ENCODE data around the gene HSPA1A. TPM values are rescaled to one million over a fixed set of nuclear protein-coding genes. Genes with fewer than 3 reads are reported as not detected.

Gene HSPA1A
- total and polyA plus RNA-seq, 9 of the 15 experiments (the other 6 are each of a cell fraction or from before 2014, with no cell fraction given), result 2.2 to 273 (median 107) TPM

DNA sequence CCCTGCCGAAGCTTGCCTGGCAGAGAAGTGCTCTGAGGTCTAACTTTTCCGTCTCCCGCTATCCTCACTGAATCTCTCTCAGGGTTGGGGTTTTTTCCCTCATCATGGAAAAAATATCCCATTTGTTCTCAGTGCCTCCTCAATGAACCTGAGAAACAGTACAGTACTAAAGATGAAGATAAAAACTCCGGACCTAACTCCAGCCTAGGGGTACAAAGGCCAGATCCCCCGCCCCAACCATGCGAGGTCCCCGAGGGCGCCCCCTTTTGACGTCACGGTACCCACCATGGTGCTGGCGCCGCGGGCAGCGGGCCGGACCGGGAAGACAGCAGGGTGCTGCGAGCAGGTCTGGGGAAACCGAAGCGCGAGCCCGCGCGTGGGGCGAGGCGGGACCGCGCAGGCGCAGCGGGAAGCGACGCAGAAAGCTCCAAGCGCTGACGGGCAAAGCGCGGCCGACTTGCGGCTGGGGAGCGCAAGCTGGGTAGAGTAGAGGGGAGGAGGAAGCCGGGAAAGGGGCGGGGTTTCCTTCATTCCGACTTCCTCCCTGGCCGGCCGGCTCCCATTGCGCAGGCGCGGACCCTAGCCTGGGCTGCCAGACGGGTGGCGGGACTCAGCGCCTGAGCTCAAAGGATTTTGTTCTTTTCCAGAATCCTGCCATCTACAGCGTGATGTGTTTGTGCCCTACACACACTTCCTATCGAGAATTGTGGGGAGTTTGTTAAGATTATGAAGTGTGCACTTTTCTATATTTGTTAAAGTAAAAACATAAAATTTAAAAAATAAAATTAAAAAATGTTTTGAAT lies 8.7 kb upstream of the HSPA1A start, which contains the start of gene LSM2 (continued):
- TF ChIP-seq, protein P1, sequence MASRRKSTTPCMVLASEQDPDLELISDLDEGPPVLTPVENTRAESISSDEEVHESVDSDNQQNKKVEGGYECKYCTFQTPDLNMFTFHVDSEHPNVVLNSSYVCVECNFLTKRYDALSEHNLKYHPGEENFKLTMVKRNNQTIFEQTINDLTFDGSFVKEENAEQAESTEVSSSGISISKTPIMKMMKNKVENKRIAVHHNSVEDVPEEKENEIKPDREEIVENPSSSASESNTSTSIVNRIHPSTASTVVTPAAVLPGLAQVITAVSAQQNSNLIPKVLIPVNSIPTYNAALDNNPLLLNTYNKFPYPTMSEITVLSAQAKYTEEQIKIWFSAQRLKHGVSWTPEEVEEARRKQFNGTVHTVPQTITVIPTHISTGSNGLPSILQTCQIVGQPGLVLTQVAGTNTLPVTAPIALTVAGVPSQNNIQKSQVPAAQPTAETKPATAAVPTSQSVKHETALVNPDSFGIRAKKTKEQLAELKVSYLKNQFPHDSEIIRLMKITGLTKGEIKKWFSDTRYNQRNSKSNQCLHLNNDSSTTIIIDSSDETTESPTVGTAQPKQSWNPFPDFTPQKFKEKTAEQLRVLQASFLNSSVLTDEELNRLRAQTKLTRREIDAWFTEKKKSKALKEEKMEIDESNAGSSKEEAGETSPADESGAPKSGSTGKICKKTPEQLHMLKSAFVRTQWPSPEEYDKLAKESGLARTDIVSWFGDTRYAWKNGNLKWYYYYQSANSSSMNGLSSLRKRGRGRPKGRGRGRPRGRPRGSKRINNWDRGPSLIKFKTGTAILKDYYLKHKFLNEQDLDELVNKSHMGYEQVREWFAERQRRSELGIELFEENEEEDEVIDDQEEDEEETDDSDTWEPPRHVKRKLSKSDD (conservative IDR thresholded peaks at IDR 0.05; ENCODE audit: low read length), result peak; percentile 83; the same call in 1 of the 2 replicates
- TF ChIP-seq TSC22D4 (tag; IDR thresholded peaks at IDR 0.05) (no peak), FIP1L1 (IDR thresholded peaks at IDR 0.05; ENCODE audit: low read depth, low read length, poor library complexity, severe bottlenecking) (peak; percentile 89), PRPF4 (IDR thresholded peaks at IDR 0.05; ENCODE audit: insufficient read depth, low read depth, low read length, poor library complexity, severe bottlenecking) (no peak), CBX1 (IDR thresholded peaks at IDR 0.05; ENCODE audit: low read depth) (peak; percentile 91; the same call in 1 of the 2 replicates), GTF2E2 (tag; IDR thresholded peaks at IDR 0.05) (0 out of 2 replicates have a peak, but pooled peaks have one; percentile 6), TEAD2 (tag; IDR thresholded peaks at IDR 0.05) (0 out of 2 replicates have a peak, but pooled peaks have one; percentile 25), GATA2 (CRISPR knock-in tag; IDR thresholded peaks at IDR 0.05) (0 out of 2 replicates have a peak, but pooled peaks have one; percentile 34), ESRRA (IDR thresholded peaks at IDR 0.05; ENCODE audit: borderline replicate concordance, low read depth) (peak; percentile 81), SIX5 (IDR thresholded peaks at IDR 0.05; ENCODE audit: borderline replicate concordance in 1 of 2, insufficient read depth in 1 of 2, low read depth in 1 of 2, low read length in 2 of 2) (no peak; a peak in 1 of 4 replicates)
- TF ChIP-seq, protein P2, sequence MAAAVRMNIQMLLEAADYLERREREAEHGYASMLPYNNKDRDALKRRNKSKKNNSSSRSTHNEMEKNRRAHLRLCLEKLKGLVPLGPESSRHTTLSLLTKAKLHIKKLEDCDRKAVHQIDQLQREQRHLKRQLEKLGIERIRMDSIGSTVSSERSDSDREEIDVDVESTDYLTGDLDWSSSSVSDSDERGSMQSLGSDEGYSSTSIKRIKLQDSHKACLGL (CRISPR knock-in tag; IDR thresholded peaks at IDR 0.05; ENCODE audit: borderline replicate concordance, poor library complexity, severe bottlenecking), result peak; percentile 83
- TF ChIP-seq, protein P3, sequence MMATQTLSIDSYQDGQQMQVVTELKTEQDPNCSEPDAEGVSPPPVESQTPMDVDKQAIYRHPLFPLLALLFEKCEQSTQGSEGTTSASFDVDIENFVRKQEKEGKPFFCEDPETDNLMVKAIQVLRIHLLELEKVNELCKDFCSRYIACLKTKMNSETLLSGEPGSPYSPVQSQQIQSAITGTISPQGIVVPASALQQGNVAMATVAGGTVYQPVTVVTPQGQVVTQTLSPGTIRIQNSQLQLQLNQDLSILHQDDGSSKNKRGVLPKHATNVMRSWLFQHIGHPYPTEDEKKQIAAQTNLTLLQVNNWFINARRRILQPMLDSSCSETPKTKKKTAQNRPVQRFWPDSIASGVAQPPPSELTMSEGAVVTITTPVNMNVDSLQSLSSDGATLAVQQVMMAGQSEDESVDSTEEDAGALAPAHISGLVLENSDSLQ (IDR thresholded peaks at IDR 0.05), result peak; percentile 29; the same call in 1 of the 2 replicates
